DOHH2 (cell line): ENCODE measurements around the gene DDX51.

Experiments
- H3F3A ChIP-seq: fragments of 200-600 bp; sonication (generic), shearing (Covaris generic); 2 replicates; pipeline ENCODE4 v1.6.0; 2016; ENCODE audit warnings: antibody characterized with exemption, mild to moderate bottlenecking; ENCODE audit not compliant: control insufficient read depth, insufficient read depth
- H3K27ac ChIP-seq: fragments of 200-600 bp; sonication (generic); 2 replicates; pipeline ENCODE4 v1.5.1; 2014; ENCODE audit warnings: low read depth, mild to moderate bottlenecking, low read length, moderate library complexity
- H3K27me3 ChIP-seq: fragments of 200-600 bp; sonication (generic); 2 replicates; pipeline ENCODE4 v1.6.1; 2014; ENCODE audit warnings: mild to moderate bottlenecking, low read length, mixed read lengths; ENCODE audit not compliant: control insufficient read depth
- H3K36me3 ChIP-seq: fragments of 200-600 bp; sonication (generic); 2 replicates; pipeline ENCODE4 v1.6.1; 2014; ENCODE audit warnings: mild to moderate bottlenecking, low read length, moderate library complexity, mixed read lengths; ENCODE audit not compliant: control insufficient read depth
- H3K4me1 ChIP-seq: fragments of 200-600 bp; sonication (generic); 2 replicates; pipeline ENCODE4 v1.6.1; 2014; ENCODE audit warnings: mild to moderate bottlenecking, low read length, mixed read lengths; ENCODE audit not compliant: control insufficient read depth
- H3K4me2 ChIP-seq: fragments of 200-600 bp; sonication (generic); 2 replicates; pipeline ENCODE4 v1.6.0; 2014; ENCODE audit warnings: mild to moderate bottlenecking, low read length, moderate library complexity
- H3K4me3 ChIP-seq: fragments of 200-600 bp; sonication (generic); 2 replicates; pipeline ENCODE4 v1.5.1; 2014; ENCODE audit warnings: mild to moderate bottlenecking, low read length, mixed read lengths
- H3K79me2 ChIP-seq: fragments of 200-600 bp; sonication (generic); 2 replicates; pipeline ENCODE4 v1.6.1; 2014; ENCODE audit warnings: mild to moderate bottlenecking, low read length, mixed read lengths; ENCODE audit not compliant: control insufficient read depth
- H3K9me2 ChIP-seq: fragments of 200-600 bp; sonication (generic); replicated peaks from 2 replicates; pipeline ENCODE4 v1.6.1; 2014; ENCODE audit warnings: mild to moderate bottlenecking, low read length, mixed read lengths; ENCODE audit not compliant: control insufficient read depth
- H3K9me3 ChIP-seq: fragments of 200-600 bp; sonication (generic); 2 replicates; pipeline ENCODE4 v1.6.1; 2014; ENCODE audit warnings: antibody characterized with exemption, low read length, mixed read lengths; ENCODE audit not compliant: control insufficient read depth, insufficient read depth
- H4K20me1 ChIP-seq: fragments of 200-600 bp; sonication (generic); 2 replicates; pipeline ENCODE4 v1.6.0; 2014; ENCODE audit warnings: low read depth, mild to moderate bottlenecking, antibody characterized with exemption, low read length, moderate library complexity; ENCODE audit not compliant: control insufficient read depth, insufficient read depth
- CTCF ChIP-seq: fragments of 200-600 bp; sonication (generic); IDR thresholded peaks from one replicate; pipeline ENCODE4 v1.5.1; 2014; ENCODE audit warnings: antibody characterized with exemption, mild to moderate bottlenecking, low read depth, low read length; ENCODE audit not compliant: poor library complexity, severe bottlenecking
- EZH2phosphoT487 ChIP-seq: fragments of 200-600 bp; sonication (generic); IDR thresholded peaks from 2 replicates; pipeline ENCODE4 v1.6.1; 2017; ENCODE audit warnings: borderline replicate concordance, mild to moderate bottlenecking, antibody characterized with exemption, low read length, moderate library complexity, mixed read lengths

Gene DDX51

GRCh38 chr12:132170637-132171292 lies 26.6 kb upstream of the DDX51 start:
- Histone ChIP-seq H3K27ac (no peak overlapping the region), H3K79me2 (no peaks in the 10 kb centered on the region), H3K9me2 (no peaks in the 10 kb centered on the region), H3K27me3 (no peaks in the 10 kb centered on the region; the same call in 1 of the 2 replicates), H3K36me3 (no peaks in the 10 kb centered on the region), H3K4me1 (no peaks in the 10 kb centered on the region; the same call in 1 of the 2 replicates), H4K20me1 (no peaks in the 10 kb centered on the region), H3F3A (no peaks in the 10 kb centered on the region; the same call in 1 of the 2 replicates), H3K4me3 (no peak overlapping the region), H3K9me3 (peaks cover 9% of the 10 kb centered on the region; the same call in 1 of the 2 replicates), H3K4me2 (no peak overlapping the region)
- no peak for TF ChIP-seq EZH2phosphoT487
- no peak for TF ChIP-seq CTCF

- Histone ChIP-seq H3K27ac (no peak overlapping the region), H3K27me3 (no peaks in the 10 kb centered on the region; the same call in 1 of the 2 replicates), H3F3A (no peaks in the 10 kb centered on the region; the same call in 1 of the 2 replicates), H3K4me2 (no peak overlapping the region), H4K20me1 (no peaks in the 10 kb centered on the region), H3K36me3 (no peaks in the 10 kb centered on the region), H3K4me3 (no peak overlapping the region), H3K9me2 (no peaks in the 10 kb centered on the region), H3K79me2 (no peaks in the 10 kb centered on the region), H3K9me3 (peaks cover 9% of the 10 kb centered on the region; the same call in 1 of the 2 replicates), H3K4me1 (no peaks in the 10 kb centered on the region; the same call in 1 of the 2 replicates)
- TF ChIP-seq EZH2phosphoT487 (no peak), CTCF (no peak)
Observed at GRCh38 chr12:132170094-132170636, 26.0 kb upstream of the DDX51 start.

GRCh38 chr12:132169376-132169775 lies 25.3 kb upstream of the DDX51 start:
- Histone ChIP-seq H3F3A (no peaks in the 10 kb centered on the region; the same call in 1 of the 2 replicates), H3K4me1 (no peaks in the 10 kb centered on the region), H3K27me3 (no peaks in the 10 kb centered on the region; the same call in 1 of the 2 replicates), H3K4me2 (no peak overlapping the region), H3K36me3 (no peaks in the 10 kb centered on the region), H3K27ac (no peak overlapping the region), H3K9me2 (no peaks in the 10 kb centered on the region), H3K79me2 (no peaks in the 10 kb centered on the region), H4K20me1 (no peaks in the 10 kb centered on the region), H3K9me3 (peaks cover 9% of the 10 kb centered on the region; the same call in 1 of the 2 replicates), H3K4me3 (no peak overlapping the region)
- no peak for TF ChIP-seq EZH2phosphoT487
- no peak for TF ChIP-seq CTCF
